GM12878 (cell line): ENCODE results near the gene CD79A. TPM values are rescaled to one million over a fixed set of nuclear protein-coding genes. Genes with fewer than 3 reads are reported as not detected.

Source experiments
- BCL11A ChIP-seq: IDR thresholded peaks from 2 replicates; pipeline ENCODE4 v1.6.1; 2011; ENCODE audit warnings: low read depth, low read length
- BCL3 ChIP-seq: IDR thresholded peaks from 2 replicates; pipeline ENCODE4 v1.6.1; 2011; ENCODE audit warnings: borderline replicate concordance, low read depth, mild to moderate bottlenecking, moderate library complexity, low read length; ENCODE audit not compliant: insufficient read depth, poor library complexity, severe bottlenecking
- CHD2 ChIP-seq: IDR thresholded peaks from 2 replicates; pipeline ENCODE4 v1.6.1; 2011; ENCODE audit warnings: low read depth, low read length, improper control_type of control experiment, borderline replicate concordance
- ETV6 ChIP-seq, 2 experiments: fragments of 450-650 bp in 1 of 2; IDR thresholded peaks in 1 of 2; conservative IDR thresholded peaks in 1 of 2; 2 replicates each; pipeline ENCODE4 v1.6.1; 2014; ENCODE audit warnings: antibody characterized with exemption in 1 of 2, borderline replicate concordance in 1 of 2, low read depth in 1 of 2, mild to moderate bottlenecking in 1 of 2, moderate library complexity in 1 of 2
- EZH2 ChIP-seq: IDR thresholded peaks from 2 replicates; pipeline ENCODE4 v1.6.1; 2012; ENCODE audit warnings: low read depth, mild to moderate bottlenecking, control low read depth, inconsistent platforms, low read length, borderline replicate concordance; ENCODE audit not compliant: control insufficient read depth
- HDAC2 ChIP-seq: fragments of 200-600 bp; sonication (generic); IDR thresholded peaks from 2 replicates; pipeline ENCODE4 v1.6.1; 2017
- IRF3 ChIP-seq: fragments of 450-650 bp; IDR thresholded peaks from 2 replicates; pipeline ENCODE4 v1.6.1; 2014; ENCODE audit warnings: mild to moderate bottlenecking
- LARP7 ChIP-seq: fragments of 450-650 bp; IDR thresholded peaks from 2 replicates; pipeline ENCODE4 v1.6.1; 2017; ENCODE audit warnings: mild to moderate bottlenecking
- MLLT1 ChIP-seq: fragments of 450-650 bp; IDR thresholded peaks from 2 replicates; pipeline ENCODE4 v1.6.1; 2016; ENCODE audit warnings: mild to moderate bottlenecking
- MXI1 ChIP-seq: fragments of 150-350 bp; IDR thresholded peaks from 2 replicates; pipeline ENCODE4 v1.6.1; 2011; ENCODE audit warnings: low read depth, mild to moderate bottlenecking, inconsistent platforms, low read length, improper control_type of control experiment
- NBN ChIP-seq: fragments of 450-650 bp; IDR thresholded peaks from 2 replicates; pipeline ENCODE4 v1.6.1; 2016
- PML ChIP-seq: IDR thresholded peaks from 2 replicates; pipeline ENCODE4 v1.6.1; 2012; ENCODE audit warnings: low read length, inconsistent platforms
- RAD51 ChIP-seq: fragments of 450-650 bp; IDR thresholded peaks from 2 replicates; pipeline ENCODE4 v1.6.1; 2016; ENCODE audit warnings: moderate library complexity, mild to moderate bottlenecking, inconsistent platforms
- RELA ChIP-seq: fragments of 450-650 bp; IDR thresholded peaks from 2 replicates; pipeline ENCODE4 v1.8.0; 2014; ENCODE audit warnings: borderline replicate concordance; ENCODE audit not compliant: partially characterized antibody
- REST ChIP-seq: IDR thresholded peaks from 2 replicates; pipeline ENCODE4 v1.6.1; 2012; ENCODE audit warnings: mild to moderate bottlenecking, low read depth, low read length
- RFX5 ChIP-seq: IDR thresholded peaks from 2 replicates; pipeline ENCODE4 v1.6.1; 2011; ENCODE audit warnings: low read depth, low read length, improper control_type of control experiment
- RUNX3 ChIP-seq: IDR thresholded peaks from 2 replicates; pipeline ENCODE4 v1.6.1; 2012; ENCODE audit warnings: low read length, inconsistent platforms
- SKIL ChIP-seq: fragments of 450-650 bp; IDR thresholded peaks from 2 replicates; pipeline ENCODE4 v1.6.1; 2017; ENCODE audit warnings: mild to moderate bottlenecking, low read depth, inconsistent platforms; ENCODE audit not compliant: poor library complexity, severe bottlenecking
- YBX1 ChIP-seq: fragments of 450-650 bp; IDR thresholded peaks from 2 replicates; pipeline ENCODE4 v1.6.1; 2016; ENCODE audit warnings: antibody characterized with exemption
- polyA plus RNA-seq, 11 experiments: library from polyadenylated mRNA; depleted of rRNA in 4 of 11; unstranded in 6 of 11; stranded (reverse) in 5 of 11; fragments of >200 nt; fragmentation: Nextera tagmentation in 4 of 11; fragmentation: Illumina TruSeq in 1 of 11; extraction: Ambion mirVana in 4 of 11; extraction: Trizol in 1 of 11; gene quantifications; 1 replicate in 1 of 11; 2 replicates in 10 of 11; pipeline versions ENCODE4 v1.2.1 to v1.2.3, GENCODE V29; 2011 to 2016; ENCODE audit warnings: inconsistent platforms in 2 of 11, missing spikeins in 2 of 11, low read depth in 1 of 11
- total RNA-seq, 4 experiments: library from RNA; depleted of rRNA in 3 of 4; stranded (reverse); fragments of >200 nt in 3 of 4; fragmentation: Illumina TruSeq in 1 of 4; extraction: Trizol in 1 of 4; gene quantifications; 2 replicates each; pipeline versions ENCODE4 v1.2.1 to v1.2.3, GENCODE V29; 2013 to 2021

CD79A gene
- total and polyA plus RNA-seq, 10 of the 15 experiments (the other 5 are each of a cell fraction or from before 2014, with no cell fraction given), result 38.8 to 414 (median 282) TPM

- TF ChIP-seq SKIL (peak; percentile 60), NBN (peak; percentile 90), MXI1 (peak; percentile 76), RFX5 (no peak), ETV6 (conservative IDR thresholded peaks at IDR 0.05 in 1 of 2, IDR thresholded peaks at IDR 0.05 in 1 of 2; ENCODE audit: borderline replicate concordance in 1 of 2, low read depth in 1 of 2) (peak in 1 of 2 experiments; percentile 91; a peak in 2 of 4 replicates), BCL3 (peak; percentile 94), YBX1 (no peak), EZH2 (no peak), CHD2 (peak; percentile 89), PML (no peak; the same call in 1 of the 2 replicates), MLLT1 (peak; percentile 79), RUNX3 (peak; percentile 94), BCL11A (peak; percentile 81), LARP7 (peak; percentile 29; the same call in 1 of the 2 replicates), REST (no peak), HDAC2 (no peak), RELA (no peak), IRF3 (no peak), RAD51 (peak; percentile 66)
These were observed at the start of gene CD79A (continued) for GRCh38 chr19:41876847-41877832.
